KOPT-K1 (cell line): ENCODE results near the gene NFASC.

ENCODE experiments used
- H3K27ac ChIP-seq: fragments of 200-600 bp; sonication (generic); 2 replicates; pipeline ENCODE4 v1.5.1; 2016; ENCODE audit warnings: antibody characterized with exemption, mild to moderate bottlenecking, low read depth, low read length; ENCODE audit not compliant: poor library complexity, severe bottlenecking
- H3K36me3 ChIP-seq: fragments of 200-600 bp; sonication (generic); 2 replicates; pipeline ENCODE4 v1.5.1; 2017; ENCODE audit warnings: antibody characterized with exemption, mild to moderate bottlenecking, low read length, moderate library complexity; ENCODE audit not compliant: insufficient read depth
- H3K9me3 ChIP-seq: fragments of 200-600 bp; sonication (generic); 2 replicates; pipeline ENCODE4 v1.5.1; 2017; ENCODE audit warnings: antibody characterized with exemption, low read length, mild to moderate bottlenecking; ENCODE audit not compliant: insufficient read depth, poor library complexity, severe bottlenecking

Gene NFASC

DNA sequence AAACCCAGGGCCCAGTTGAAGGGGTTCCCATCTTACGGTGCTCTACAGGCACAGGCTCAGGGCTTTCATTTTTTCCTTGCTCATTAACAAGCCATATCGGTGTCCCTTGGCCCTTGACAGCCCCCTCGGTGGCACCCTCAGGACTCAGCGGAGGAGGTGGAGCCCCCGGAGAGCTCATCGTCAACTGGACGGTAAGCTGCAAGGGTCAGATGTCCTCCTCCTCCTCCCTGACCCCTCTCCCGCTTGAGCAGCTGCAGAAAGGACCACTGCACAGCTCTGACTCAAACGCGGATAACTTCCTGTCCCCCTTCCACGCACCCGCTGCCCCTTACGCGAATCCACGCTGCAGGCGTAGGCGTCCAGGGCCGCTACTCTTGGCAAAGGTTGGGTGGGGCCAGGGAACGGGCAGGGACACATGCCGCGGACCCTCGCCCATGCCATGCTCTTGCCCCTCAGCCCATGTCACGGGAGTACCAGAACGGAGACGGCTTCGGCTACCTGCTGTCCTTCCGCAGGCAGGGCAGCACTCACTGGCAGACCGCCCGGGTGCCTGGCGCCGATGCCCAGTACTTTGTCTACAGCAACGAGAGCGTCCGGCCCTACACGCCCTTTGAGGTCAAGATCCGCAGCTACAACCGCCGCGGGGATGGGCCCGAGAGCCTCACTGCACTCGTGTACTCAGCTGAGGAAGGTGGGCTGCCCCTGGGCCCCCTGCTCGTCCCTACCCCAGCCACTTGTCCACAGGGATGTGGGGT lies 198.9 kb downstream of the NFASC start:
- Histone ChIP-seq H3K27ac (no peak overlapping the region), H3K9me3 (no peaks in the 10 kb centered on the region), H3K36me3 (no peaks in the 10 kb centered on the region)

DNA sequence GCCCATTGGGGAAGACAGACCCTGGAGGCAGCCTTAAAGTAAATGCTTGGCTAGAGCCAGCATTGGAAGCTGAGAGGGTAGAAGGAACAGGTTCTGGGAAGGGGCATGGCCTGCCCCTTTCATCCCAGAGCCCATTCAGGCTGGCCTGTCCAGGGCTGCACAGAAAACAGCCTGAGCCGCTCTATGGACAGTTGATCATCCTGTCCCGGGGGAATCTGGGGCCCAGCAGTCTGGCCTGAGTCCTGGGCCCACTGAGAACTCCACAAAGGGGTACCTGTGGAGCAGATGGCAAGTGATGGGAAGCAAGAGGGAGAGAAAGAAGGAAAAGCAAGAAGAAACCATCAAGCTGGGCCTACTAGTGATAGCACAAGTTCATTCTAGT lies 200.4 kb downstream of the NFASC start:
- Histone ChIP-seq H3K36me3 (no peaks in the 10 kb centered on the region), H3K9me3 (no peaks in the 10 kb centered on the region), H3K27ac (no peak overlapping the region)

DNA sequence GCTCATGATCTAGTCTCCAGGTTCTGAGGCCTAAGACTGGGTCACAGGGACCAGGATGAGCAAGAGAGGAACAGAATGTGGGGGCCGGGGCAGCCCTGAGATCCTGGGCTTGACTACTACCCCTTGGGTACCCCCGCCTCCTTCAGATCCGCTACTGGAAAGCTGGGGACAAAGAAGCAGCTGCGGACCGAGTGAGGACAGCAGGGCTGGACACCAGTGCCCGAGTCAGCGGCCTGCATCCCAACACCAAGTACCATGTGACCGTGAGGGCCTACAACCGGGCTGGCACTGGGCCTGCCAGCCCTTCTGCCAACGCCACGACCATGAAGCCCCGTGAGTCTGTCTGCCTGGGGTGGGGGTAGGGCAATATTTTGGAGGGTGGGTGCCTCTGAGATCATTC lies 201.1 kb downstream of the NFASC start:
- Histone ChIP-seq H3K36me3 (no peaks in the 10 kb centered on the region), H3K9me3 (no peaks in the 10 kb centered on the region)

DNA sequence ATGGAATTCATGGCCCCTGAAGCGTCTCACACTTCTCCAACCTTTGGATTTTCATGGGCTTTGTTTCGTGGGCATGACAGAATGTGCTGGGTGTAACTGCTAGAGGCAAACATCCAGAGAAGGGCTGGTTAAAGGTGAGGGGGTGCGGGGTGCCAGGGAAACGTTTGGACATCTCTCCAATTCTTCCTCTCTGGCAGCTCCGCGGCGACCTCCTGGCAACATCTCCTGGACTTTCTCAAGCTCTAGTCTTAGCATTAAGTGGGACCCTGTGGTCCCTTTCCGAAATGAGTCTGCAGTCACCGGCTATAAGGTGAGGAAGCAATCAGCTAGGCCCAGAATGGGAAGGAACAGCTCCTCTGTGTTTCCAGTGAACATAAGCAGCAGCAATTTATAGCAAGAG lies 201.6 kb downstream of the NFASC start:
- Histone ChIP-seq H3K27ac (no peak overlapping the region), H3K36me3 (no peaks in the 10 kb centered on the region)

More for the DNA sequence above, 201.1 kb downstream of the NFASC start:
- H3K27ac ChIP-seq = no peak overlapping the region

More for the DNA sequence above, 201.6 kb downstream of the NFASC start:
- no peaks in the 10 kb centered on the region for H3K9me3 ChIP-seq
